Measurements from ENCODE around the gene AKAP5. TPM values are rescaled to one million over a fixed set of nuclear protein-coding genes. Genes with fewer than 3 reads are reported as not detected.
A peak's percentile ranks its signal among the peaks of the same experiment; 100 is the strongest.

AKAP5 gene
- total and polyA plus RNA-seq, 2 of the 13 experiments (the other 11 are each of a cell fraction or from before 2014, with no cell fraction given): 0.18 to 1.5 TPM

- TF ChIP-seq NFE2 (CRISPR knock-in tag; IDR thresholded peaks at IDR 0.05) (no peak), U2AF1 (optimal IDR thresholded peaks at IDR 0.05; ENCODE audit: low read depth, low read length) (peak; percentile 37), FOXA1 (IDR thresholded peaks at IDR 0.05) (no peak), FOXA1 (CRISPR knock-in tag; IDR thresholded peaks at IDR 0.05) (peak; percentile 84), ZNF646 (CRISPR knock-in tag; IDR thresholded peaks at IDR 0.05) (0 out of 2 replicates have a peak, but pooled peaks have one; percentile 26), ZC3H4 (CRISPR knock-in tag; IDR thresholded peaks at IDR 0.05; ENCODE audit: borderline replicate concordance) (peak; percentile 75), PHF8 (CRISPR knock-in tag; IDR thresholded peaks at IDR 0.05) (peak; percentile 76), ZNF781 (CRISPR knock-in tag; IDR thresholded peaks at IDR 0.05; ENCODE audit: borderline replicate concordance, not compliant biosample characterization) (no peak), RBM22 (optimal IDR thresholded peaks at IDR 0.05; ENCODE audit: low read length) (peak; percentile 43), ZNF224 (CRISPR knock-in tag; IDR thresholded peaks at IDR 0.05) (0 out of 2 replicates have a peak, but pooled peaks have one; percentile 72), MTA1 (CRISPR knock-in tag; IDR thresholded peaks at IDR 0.05; ENCODE audit: borderline replicate concordance) (peak; percentile 47; the same call in 1 of the 2 replicates), ZNF432 (CRISPR knock-in tag; IDR thresholded peaks at IDR 0.05; ENCODE audit: borderline replicate concordance) (0 out of 2 replicates have a peak, but pooled peaks have one; percentile 49), TBP (CRISPR knock-in tag; IDR thresholded peaks at IDR 0.05) (no peak), SKIL (CRISPR knock-in tag; IDR thresholded peaks at IDR 0.05; ENCODE audit: borderline replicate concordance) (peak; percentile 61; the same call in 1 of the 2 replicates), ZNF501 (CRISPR knock-in tag; IDR thresholded peaks at IDR 0.05) (no peak), REST (IDR thresholded peaks at IDR 0.05; ENCODE audit: borderline replicate concordance in 1 of 2, low read depth in 1 of 2, low read length in 2 of 2) (peak in 1 of 2 experiments; percentile 3; a peak in 1 of 4 replicates), ZNF556 (CRISPR knock-in tag; IDR thresholded peaks at IDR 0.05; ENCODE audit: borderline replicate concordance) (no peak; the same call in 1 of the 2 replicates)
Observed at GRCh38 chr14:64504310-64504896, 39.1 kb downstream of the AKAP5 start, which contains the start of gene ZBTB1 (continued).

Measured in HepG2 (cell line).